HG03469 (cell line): ENCODE data around the gene SPINK8.
A peak's percentile ranks its signal among the peaks of the same experiment; 100 is the strongest.
"Not testable (repeated sequence)": the region's sequence is repeated elsewhere in the genome, so short reads cannot be mapped to it uniquely, and the experiment has no call there.

ENCODE experiments used
- ATAC-seq: cut with Tn5 transposase; IDR thresholded peaks from one replicate; pipeline ENCODE4 v1.9.1; 2021; ENCODE audit warnings: mild to moderate bottlenecking, moderate library complexity, moderate number of reproducible peaks; ENCODE audit not compliant: unreplicated experiment

Gene SPINK8

GRCh38 chr3:48331706-48332435, 1.6 kb downstream of the SPINK8 start:
- not testable (repeated sequence) for ATAC-seq

GRCh38 chr3:48320996-48321395, 12.5 kb downstream of the SPINK8 start:
- no peak for ATAC-seq

- ATAC-seq, result no peak
Measured at GRCh38 chr3:48318713-48319468, 14.6 kb downstream of the SPINK8 start.

- ATAC-seq, result no peak
Measured at GRCh38 chr3:48314542-48314941, 18.9 kb downstream of the SPINK8 start.

GRCh38 chr3:48306860-48307530, 26.5 kb downstream of the SPINK8 start:
- ATAC-seq, result no peak

GRCh38 chr3:48306290-48306689, 27.2 kb downstream of the SPINK8 start:
- ATAC-seq, result no peak

GRCh38 chr3:48305396-48305795, 28.1 kb downstream of the SPINK8 start:
- no peak for ATAC-seq

- ATAC-seq, result no peak
Measured at GRCh38 chr3:48303021-48303420, 30.4 kb downstream of the SPINK8 start.

GRCh38 chr3:48301800-48302166, 31.7 kb downstream of the SPINK8 start:
- no peak for ATAC-seq

GRCh38 chr3:48301020-48301799, 32.3 kb downstream of the SPINK8 start, which contains the start of gene NME6:
Gene NME6 (minus strand): TSS chr3:48301367.
- peak; percentile 45 for ATAC-seq

GRCh38 chr3:48299746-48300712, 33.4 kb downstream of the SPINK8 start:
- ATAC-seq, result no peak

- ATAC-seq, result no peak
Measured at GRCh38 chr3:48297111-48297810, 36.2 kb downstream of the SPINK8 start.

GRCh38 chr3:48296699-48297098, 36.8 kb downstream of the SPINK8 start:
- no peak for ATAC-seq

GRCh38 chr3:48294611-48295263, 38.7 kb downstream of the SPINK8 start:
- no peak for ATAC-seq

GRCh38 chr3:48289659-48290058, 43.8 kb downstream of the SPINK8 start:
- no peak for ATAC-seq

- no peak for ATAC-seq
Measured at GRCh38 chr3:48287034-48287433, 46.4 kb downstream of the SPINK8 start.

GRCh38 chr3:48286308-48286707, 47.2 kb downstream of the SPINK8 start:
- no peak for ATAC-seq

GRCh38 chr3:48285675-48286074, 47.8 kb downstream of the SPINK8 start:
- ATAC-seq, result no peak

- no peak for ATAC-seq
Measured at GRCh38 chr3:48285132-48285531, 48.3 kb downstream of the SPINK8 start.
